NCI-H146 treated with DMSO at 0.1 percent for 48 hours (cell line): ENCODE data around the gene BRD8.
"Not testable (repeated sequence)": the region's sequence is repeated elsewhere in the genome, so short reads cannot be mapped to it uniquely, and the experiment has no call there.

Source experiments
- DNase-seq: peaks from one replicate; lab custom pipeline; 2025; ENCODE audit not compliant: unreplicated experiment; lab: John Stamatoyannopoulos, UW

Gene BRD8

GRCh38 chr5:138178516-138179276 is at the start of gene BRD8, which contains the start of gene KIF20A:
Gene BRD8 (minus strand): TSS chr5:138178630. CDS start chr5:138178614, 16 bp downstream.
Gene KIF20A (plus strand): TSS chr5:138179112. CDS start chr5:138179681, 569 bp downstream.
- peak; percentile 92 for DNase-seq

- DNase-seq = no peak
Observed at GRCh38 chr5:138226910-138227309, 48.5 kb upstream of the BRD8 start.

- DNase-seq = no peak
Observed at GRCh38 chr5:138224712-138225111, 46.3 kb upstream of the BRD8 start.

- no peak for DNase-seq
Observed at GRCh38 chr5:138223532-138223931, 45.1 kb upstream of the BRD8 start.

GRCh38 chr5:138216799-138217198 is 38.4 kb upstream of the BRD8 start:
- DNase-seq = no peak

- DNase-seq = peak; percentile 96
Observed at GRCh38 chr5:138213161-138214029, 35.0 kb upstream of the BRD8 start, which contains the start of gene CDC23. Gene CDC23 (minus strand): TSS chr5:138213323. CDS start chr5:138213312, 11 bp downstream.

GRCh38 chr5:138212828-138213160 is 34.4 kb upstream of the BRD8 start:
- no peak for DNase-seq

GRCh38 chr5:138210985-138211384 is 32.6 kb upstream of the BRD8 start:
- DNase-seq = no peak

- not testable (repeated sequence) for DNase-seq
Observed at GRCh38 chr5:138193859-138194258, 15.4 kb upstream of the BRD8 start.

- no peak for DNase-seq
Observed at GRCh38 chr5:138192826-138193225, 14.4 kb upstream of the BRD8 start.

- DNase-seq = no peak
Observed at GRCh38 chr5:138188626-138189025, 10.2 kb upstream of the BRD8 start.

GRCh38 chr5:138186002-138186447 is 7.6 kb upstream of the BRD8 start:
- no peak for DNase-seq

- no peak for DNase-seq
Observed at GRCh38 chr5:138182808-138183207, 4.4 kb upstream of the BRD8 start.

- DNase-seq = no peak
Observed at GRCh38 chr5:138180841-138181240, 2.4 kb upstream of the BRD8 start.

GRCh38 chr5:138180183-138180782 is 1.9 kb upstream of the BRD8 start:
- DNase-seq = peak; percentile 10

- no peak for DNase-seq
Observed at GRCh38 chr5:138179277-138179857, 937 bp upstream of the BRD8 start.

GRCh38 chr5:138177941-138178515 is 402 bp downstream of the BRD8 start:
- DNase-seq = no peak

- DNase-seq = no peak
Observed at GRCh38 chr5:138170299-138170698, 8.1 kb downstream of the BRD8 start.

GRCh38 chr5:138169124-138169523 is 9.3 kb downstream of the BRD8 start:
- DNase-seq = no peak

- DNase-seq = no peak
Observed at GRCh38 chr5:138163721-138164120, 14.7 kb downstream of the BRD8 start.

GRCh38 chr5:138160706-138161105 is 17.7 kb downstream of the BRD8 start:
- no peak for DNase-seq
